ENCODE data around the gene MON1B.

DNA sequence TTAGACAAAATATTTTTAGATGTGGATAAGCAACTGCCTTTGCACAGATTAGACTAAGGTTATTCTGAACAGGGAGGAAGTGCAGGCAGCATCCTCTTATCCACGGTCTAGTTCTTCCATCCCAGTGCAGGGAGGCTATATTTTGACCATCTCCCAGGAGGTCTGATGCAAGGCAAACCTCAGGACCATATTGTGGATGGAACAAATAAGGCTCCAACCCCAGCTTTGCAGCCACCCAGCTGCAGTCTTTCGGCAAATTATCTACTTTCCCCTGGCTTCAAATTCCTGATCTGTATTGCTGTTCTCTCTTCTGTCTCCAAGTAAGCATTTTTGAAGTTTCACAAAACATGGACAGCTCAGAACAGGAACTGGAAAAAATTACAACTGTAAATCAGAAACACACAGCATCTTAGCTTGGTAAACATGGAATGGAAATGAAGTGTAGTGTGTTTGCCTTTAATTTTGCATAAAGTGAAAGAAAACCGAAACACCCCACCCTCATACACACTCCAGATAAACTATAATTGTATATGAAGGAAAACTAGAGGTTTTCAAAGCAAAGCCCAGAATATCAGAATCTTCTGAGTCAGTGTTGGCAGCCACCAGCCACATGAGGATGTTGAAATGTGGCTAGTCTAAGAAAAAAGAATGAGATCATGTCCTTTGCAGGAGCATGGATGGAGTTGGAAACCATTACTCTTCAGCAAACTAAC lies 33.5 kb upstream of the MON1B start:
- TF ChIP-seq POLR2AphosphoS5 (IDR thresholded peaks at IDR 0.05; ENCODE audit: low read depth, low read length) (no peak), TAF1 (IDR thresholded peaks at IDR 0.05; ENCODE audit: borderline replicate concordance, insufficient read depth, low read length) (no peak), FOXP2 (optimal IDR thresholded peaks at IDR 0.05; ENCODE audit: borderline replicate concordance, extremely low read depth, extremely low read length, insufficient read depth) (no peak)
- TF ChIP-seq, protein P1, sequence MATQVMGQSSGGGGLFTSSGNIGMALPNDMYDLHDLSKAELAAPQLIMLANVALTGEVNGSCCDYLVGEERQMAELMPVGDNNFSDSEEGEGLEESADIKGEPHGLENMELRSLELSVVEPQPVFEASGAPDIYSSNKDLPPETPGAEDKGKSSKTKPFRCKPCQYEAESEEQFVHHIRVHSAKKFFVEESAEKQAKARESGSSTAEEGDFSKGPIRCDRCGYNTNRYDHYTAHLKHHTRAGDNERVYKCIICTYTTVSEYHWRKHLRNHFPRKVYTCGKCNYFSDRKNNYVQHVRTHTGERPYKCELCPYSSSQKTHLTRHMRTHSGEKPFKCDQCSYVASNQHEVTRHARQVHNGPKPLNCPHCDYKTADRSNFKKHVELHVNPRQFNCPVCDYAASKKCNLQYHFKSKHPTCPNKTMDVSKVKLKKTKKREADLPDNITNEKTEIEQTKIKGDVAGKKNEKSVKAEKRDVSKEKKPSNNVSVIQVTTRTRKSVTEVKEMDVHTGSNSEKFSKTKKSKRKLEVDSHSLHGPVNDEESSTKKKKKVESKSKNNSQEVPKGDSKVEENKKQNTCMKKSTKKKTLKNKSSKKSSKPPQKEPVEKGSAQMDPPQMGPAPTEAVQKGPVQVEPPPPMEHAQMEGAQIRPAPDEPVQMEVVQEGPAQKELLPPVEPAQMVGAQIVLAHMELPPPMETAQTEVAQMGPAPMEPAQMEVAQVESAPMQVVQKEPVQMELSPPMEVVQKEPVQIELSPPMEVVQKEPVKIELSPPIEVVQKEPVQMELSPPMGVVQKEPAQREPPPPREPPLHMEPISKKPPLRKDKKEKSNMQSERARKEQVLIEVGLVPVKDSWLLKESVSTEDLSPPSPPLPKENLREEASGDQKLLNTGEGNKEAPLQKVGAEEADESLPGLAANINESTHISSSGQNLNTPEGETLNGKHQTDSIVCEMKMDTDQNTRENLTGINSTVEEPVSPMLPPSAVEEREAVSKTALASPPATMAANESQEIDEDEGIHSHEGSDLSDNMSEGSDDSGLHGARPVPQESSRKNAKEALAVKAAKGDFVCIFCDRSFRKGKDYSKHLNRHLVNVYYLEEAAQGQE (IDR thresholded peaks at IDR 0.05; ENCODE audit: insufficient read depth in 1 of 2, low read depth in 2 of 2, low read length in 2 of 2) = no peak
